CD4-positive, alpha-beta T cell treated with Interleukin-6 at 100 ng/mL for 8 hours (primary cell): ENCODE measurements around the gene FAM186B.
A peak's percentile ranks its signal among the peaks of the same experiment; 100 is the strongest.
"Not testable (repeated sequence)": the region's sequence is repeated elsewhere in the genome, so short reads cannot be mapped to it uniquely, and the experiment has no call there.

Source experiments
- DNase-seq: peaks from one replicate; pipeline ENCODE4 v3.0.0-alpha.2; 2020; ENCODE audit warnings: mixed read lengths, low spot score

FAM186B gene, protein sequence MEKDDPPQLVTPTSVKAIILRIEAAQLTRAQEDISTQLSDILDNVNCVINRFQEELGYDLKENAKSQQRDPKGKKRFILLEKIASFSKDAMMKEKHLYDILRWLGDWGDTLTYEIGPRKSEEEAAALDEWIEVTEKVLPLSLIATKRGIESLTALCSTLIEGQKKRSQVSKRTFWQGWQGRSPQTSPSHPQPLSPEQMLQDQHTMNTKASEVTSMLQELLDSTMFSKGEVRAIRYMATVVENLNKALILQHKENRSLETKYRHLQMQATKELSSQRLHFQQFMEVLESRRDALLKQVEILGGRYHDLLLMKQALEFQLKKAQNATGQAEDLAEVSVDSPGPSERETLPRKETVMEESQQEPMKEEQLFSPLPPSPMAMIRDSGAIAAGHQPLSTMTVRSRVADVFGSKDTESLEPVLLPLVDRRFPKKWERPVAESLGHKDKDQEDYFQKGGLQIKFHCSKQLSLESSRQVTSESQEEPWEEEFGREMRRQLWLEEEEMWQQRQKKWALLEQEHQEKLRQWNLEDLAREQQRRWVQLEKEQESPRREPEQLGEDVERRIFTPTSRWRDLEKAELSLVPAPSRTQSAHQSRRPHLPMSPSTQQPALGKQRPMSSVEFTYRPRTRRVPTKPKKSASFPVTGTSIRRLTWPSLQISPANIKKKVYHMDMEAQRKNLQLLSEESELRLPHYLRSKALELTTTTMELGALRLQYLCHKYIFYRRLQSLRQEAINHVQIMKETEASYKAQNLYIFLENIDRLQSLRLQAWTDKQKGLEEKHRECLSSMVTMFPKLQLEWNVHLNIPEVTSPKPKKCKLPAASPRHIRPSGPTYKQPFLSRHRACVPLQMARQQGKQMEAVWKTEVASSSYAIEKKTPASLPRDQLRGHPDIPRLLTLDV

DNA sequence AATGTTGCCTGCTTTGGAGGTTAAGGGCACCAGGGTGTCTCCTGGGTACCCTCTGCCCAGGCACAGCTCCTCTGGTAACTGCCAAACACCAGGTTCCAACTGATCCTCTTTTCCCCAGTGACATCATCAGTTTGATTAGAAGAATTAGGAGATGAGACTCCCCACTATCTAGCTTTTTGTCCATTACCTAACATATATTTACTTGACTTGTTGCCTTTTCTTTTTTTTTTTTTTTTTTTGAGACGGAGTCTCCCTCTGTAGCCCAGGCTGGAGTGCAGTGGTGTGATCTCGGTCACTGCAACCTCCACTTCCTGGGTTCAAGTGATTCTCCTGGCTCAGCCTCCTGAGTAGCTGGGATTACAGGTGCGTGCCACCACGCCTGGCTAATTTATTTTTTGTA lies at the start of gene FAM186B:
TSS of gene FAM186B (minus strand) at position 101 of the 400 bp plus-strand sequence. CDS start 162 bp downstream, outside the sequence.
- DNase-seq, result not testable (repeated sequence)

DNA sequence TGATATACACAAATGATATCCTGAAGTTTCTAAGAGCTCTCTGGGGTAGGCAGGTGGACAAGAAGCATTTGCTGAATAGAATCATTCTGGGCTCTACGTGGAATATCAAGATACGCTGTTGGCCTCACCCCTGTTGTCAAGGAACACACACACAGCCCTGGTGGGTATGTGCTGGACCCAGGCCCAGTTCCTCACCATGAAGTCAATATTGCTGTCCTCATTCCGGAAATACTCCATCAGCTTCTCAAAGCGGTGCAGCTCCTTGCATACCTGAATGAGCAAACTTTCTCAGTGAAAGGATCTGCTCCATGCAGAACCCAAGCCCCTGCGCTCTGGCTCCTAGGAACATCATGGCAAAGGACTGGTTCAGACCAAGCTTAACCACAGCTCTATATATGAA lies 49.3 kb upstream of the FAM186B start:
- DNase-seq, result no peak

DNA sequence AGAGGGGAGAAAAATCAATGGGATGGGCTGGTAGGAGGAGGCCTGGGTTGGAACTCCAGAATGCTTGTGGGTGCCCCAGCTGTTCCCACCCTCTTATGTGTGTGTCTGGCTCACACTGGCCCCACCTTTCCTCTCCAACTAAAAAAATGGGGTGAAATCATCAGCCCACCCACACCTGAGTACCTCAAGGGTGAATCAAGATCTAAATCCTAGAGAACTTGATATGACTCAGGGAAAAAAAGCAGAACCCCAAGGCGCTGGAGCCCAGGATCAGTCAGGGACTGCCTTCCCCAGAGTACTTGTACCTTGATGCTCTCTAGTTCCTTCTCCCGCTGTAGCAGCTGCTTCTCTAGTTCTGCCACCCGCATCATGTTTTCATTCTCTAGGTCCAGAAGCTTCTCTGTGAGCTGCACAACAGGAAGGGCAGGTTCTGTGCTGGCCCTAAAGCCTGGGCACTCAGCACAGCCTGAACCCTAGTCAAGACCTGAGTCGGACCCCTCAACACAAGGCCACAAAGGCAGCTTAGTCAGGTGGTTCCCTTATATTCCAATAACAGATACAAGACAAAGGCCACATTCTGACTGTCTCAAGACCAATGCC lies 47.6 kb upstream of the FAM186B start:
- DNase-seq, result no peak

DNA sequence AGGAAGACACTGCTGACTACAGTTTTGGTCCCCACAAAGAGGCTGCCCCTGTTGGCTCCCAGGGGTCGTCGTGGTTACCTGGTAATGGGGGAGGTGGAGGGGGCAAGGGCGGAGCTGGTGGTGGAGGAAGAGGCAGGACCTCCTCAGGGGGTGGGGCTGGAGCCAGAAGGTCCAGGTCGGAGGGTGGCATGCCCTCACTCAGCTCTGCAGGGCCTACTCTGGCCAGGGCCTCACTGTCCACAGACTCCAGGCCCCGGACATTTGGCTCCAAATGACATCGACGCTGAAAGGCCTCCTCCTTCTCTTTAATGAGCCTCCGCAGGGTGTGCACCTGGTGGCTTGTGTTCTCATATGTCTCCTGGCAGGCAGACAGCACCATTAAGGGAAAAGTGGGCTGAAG lies 46.4 kb upstream of the FAM186B start:
- DNase-seq, result no peak

DNA sequence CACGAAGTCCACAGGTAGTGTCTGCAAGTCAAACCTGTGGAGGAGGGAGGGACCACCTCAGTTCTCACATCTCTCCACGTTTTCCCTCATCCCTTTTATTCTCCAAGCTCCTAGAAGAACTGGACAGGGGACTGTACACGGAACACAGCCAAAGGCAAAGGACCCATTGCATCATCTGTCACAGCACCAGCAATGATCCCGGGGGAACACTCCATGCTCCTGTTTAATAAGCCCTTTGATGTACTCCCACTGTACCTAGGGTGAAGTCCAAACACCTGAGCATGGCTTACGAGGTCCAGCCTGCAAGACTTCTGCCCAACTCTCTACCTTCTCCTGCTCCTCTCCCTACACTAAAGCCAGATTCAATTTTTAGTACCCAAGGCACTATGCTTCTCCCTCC lies 44.5 kb upstream of the FAM186B start:
- no peak for DNase-seq

DNA sequence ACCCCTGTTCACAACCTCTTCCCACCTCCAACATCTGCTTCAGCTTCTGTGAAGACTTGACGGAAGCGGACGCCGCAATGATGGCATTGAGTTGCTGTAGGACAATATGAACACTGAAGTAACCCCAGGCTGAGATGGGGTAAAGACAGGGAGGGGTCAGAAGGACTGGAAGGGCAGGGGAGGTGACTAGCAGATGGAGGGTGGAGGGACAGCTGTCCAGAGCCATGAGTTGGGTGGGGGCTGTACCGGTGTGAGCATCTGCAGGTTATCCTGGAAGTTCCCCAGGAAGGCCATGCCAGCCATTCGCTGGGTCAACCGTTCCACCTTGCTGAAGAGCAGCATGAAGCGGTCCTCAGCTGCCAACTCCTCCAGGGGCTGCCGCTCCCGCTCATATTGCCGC lies 44.0 kb upstream of the FAM186B start:
- DNase-seq, result no peak

DNA sequence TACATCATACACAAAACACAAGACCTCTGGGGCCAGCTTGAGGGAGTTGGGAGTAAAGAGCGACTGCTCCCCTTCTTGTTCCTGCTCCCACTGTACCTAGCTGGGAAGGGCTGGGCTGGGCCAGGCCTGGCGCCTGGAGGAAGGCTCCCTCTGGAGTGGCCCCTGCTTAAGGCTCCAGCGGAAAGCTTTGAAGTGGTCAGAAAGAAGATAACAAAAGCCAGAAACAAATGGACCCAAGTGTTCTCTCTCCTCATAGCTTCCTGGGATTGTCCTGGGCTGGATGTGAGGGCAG lies 43.2 kb upstream of the FAM186B start:
- DNase-seq, result no peak

DNA sequence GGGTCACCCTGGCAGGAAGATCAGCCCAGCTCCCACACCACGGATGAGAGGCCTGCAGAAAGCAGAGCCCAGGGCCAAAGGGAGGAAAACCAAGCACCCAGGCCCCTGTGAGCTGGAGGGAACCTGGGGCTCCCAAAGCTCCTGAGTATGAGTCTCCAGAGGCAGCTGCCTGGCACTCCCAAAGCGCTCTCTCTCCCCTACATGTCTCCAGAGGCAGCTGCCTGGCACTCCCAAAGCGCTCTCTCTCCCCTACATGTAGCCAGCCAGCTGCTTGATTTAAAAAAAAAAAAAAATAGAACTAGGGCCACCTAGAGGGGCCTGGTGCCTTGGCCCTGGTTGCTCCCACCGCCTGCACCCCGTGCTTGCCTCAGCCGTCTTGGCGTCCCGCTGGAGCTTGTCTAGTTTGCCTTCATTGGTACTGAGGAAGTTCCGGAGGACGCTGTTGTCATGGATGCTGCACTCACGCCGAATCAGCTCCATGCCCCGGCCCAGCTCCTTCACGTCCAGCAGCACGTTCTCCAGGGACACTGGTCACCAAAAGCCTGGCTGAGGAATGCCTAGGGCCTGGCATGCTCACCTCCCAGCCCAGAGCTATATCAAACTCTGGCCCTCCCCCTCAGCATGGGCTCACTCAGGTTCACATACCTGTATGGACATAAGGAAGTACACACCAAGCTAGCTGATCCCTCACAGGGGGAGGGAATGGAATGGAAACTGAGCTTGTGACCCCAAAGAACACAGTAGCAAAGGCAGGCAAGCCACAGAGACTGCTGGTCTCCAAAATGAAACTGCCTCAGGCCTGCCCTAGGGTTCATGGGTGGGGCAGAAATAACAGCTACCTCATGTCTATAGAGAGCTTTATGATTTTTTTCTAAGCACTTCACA lies 42.6 kb upstream of the FAM186B start:
- DNase-seq, result no peak

DNA sequence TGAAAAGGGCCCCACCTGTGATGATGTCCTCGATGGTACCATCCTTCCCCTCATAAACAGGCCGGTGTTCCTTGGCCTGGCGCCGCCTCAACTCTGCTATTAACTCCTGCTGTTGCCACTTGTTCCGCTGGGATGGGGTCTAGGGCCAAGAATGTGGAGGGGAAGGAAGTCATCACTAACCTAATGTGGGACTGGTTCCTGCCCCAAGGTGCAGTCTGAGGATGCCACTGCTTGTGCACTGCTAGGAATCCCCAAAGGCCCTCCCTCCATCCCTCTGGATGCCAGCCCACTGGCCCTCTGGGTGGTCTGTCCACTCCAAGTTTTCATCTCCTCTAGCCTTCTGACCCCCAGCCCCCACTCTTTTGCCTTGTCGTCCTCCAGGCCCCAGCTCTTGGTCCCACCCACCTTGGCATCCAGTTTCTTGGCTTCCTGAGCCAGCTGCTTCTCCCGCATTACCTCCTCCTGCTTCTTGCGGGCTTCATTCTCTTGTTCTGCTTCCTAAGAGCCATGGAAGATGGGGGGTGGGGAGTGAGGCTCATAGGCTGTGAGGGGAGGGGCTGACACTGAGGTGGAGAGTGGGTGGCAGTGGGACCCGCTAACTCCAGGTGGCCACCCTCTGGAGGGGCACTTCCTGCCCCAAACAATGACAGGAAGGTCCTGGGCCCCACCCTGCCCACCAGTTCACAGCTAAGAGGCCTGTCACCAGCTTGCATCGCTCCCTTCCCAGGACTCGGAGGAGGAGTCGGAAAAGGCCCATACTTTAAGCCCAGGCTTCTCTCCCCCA lies 41.6 kb upstream of the FAM186B start:
- no peak for DNase-seq

DNA sequence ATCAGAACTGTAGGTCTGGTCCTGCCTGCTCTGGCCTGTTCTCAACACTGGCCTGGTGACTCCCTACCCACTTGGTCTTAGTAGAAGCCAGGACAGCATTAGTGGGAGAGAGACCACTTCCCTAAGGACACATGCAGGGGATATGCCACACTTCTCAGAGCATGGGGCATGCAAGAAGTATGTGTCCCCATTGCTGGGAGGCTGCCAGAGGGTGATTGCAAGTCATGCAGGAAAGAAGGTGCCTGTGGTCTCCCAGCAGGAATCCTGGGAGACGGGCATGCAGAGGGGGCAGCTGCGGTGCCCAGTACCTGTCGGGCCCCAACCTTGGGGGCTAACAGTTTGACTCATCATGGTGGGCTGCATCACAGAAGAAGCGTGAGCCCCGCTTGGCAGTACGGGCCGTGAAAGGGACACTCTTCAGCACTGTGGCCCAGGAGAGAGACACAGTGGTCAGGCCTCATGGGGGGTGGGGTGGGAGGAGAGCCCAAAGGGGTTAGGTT lies 40.9 kb upstream of the FAM186B start:
- DNase-seq, result no peak

DNA sequence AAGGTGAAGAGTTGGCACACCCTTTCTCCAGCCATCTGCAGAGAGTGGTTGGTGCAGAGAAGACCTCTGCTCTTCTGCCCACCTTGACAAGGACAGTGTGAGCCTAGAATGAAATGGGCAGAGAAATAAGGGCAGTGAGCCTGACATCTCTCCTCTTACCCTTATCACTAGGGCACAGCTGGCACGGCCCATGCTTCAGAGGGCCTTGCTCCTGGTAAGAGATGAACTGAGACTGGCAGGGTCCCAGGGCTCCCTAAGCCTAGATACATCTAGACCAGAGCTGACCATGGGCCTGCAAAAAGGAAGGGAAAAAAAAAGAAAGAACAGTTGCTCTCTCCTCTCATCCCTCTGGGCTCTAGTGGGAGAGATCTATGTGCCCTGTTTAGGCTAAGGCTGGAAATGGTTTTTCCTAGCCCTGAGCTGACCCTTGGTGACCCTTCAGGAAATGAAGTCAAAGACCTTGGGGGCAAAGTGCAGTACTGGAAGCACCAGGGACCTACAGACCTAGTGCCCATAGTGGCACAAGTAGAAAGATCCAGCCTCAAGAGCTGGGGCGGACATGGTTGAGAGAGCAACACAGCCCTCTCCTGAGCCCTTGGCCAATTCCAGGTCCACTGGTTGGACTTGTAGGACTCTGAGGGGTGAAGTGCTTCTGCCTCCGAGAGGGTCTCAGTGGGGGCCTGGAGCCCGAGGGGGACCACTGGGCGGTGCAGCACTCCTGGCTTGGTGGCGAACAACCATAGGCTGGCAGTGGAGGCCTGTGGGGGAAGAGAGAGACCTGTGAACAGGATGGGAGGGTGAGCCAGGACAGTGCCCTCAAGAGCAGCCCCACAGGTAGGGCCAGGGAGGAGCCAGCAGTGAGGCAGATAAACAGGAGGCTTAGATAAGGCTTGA lies 40.0 kb upstream of the FAM186B start:
- no peak for DNase-seq

DNA sequence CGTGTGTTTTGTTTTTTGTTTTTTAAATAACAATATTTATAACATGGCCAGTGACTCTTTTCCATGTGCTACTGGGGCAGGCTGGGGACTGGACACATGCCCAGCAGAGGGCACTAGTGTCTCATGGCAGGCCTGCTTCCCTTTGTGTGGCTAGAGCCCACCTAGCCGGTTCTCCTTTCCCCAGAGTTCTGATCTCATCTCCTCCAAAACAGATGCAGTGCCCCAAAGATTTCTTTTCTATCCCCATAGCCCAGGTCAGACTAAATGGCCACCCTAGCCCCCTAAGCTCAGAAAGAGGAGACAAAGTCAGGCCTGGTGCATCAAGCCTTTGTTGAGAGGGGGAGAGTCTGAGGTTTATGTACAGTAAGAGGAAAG lies 39.2 kb upstream of the FAM186B start:
- peak; percentile 83 for DNase-seq

DNA sequence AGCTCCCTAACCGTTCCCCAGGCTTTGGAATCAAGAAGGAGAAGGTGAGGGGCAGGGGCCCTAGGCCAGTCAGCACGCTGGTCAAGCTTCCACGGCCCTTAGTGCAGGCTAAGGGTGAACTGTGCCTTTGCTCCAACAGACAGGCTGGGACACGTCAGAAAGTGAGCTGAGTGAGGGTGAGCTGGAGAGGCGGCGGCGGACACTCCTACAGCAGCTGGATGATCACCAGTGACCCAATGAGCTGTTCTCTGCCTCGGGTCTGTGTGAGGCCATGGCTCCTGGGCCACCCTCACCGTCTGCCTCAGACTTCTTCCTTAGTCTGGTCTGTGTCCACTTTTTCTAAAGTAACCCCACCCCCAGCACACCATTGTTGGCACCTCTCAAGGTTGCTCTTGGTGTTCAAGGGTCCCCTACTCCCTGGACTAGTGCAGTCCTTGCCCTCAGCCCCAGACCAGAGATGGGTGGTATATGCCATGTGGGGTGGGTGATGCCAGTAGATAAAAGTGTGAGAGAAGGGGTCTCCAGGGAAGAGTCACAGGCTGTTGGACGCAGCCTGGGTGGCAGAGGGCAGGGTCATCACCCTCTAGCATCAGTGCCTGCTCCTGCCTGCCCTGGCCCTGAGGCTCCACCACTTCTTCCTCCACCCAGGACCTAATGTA lies 38.7 kb upstream of the FAM186B start:
- no peak for DNase-seq

DNA sequence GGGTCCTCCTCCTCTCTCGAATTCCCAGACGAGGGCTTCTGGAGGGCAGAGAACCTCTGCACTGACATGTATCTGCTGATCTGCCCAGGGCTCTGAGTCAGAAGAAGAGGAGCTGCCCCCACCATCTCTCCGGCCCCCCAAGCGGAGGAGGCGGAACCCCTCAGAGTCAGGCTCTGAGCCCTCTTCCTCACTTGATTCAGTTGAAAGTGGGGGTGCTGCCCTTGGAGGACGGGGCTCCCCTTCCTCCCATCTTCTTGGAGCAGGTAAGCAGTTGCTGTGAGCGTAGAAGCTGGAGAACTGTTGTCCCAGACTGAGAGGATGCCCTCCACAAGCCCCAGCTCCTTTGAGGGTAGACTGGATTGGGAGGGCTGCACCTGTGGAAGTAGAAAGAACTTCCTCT lies 37.7 kb upstream of the FAM186B start:
- DNase-seq, result no peak

DNA sequence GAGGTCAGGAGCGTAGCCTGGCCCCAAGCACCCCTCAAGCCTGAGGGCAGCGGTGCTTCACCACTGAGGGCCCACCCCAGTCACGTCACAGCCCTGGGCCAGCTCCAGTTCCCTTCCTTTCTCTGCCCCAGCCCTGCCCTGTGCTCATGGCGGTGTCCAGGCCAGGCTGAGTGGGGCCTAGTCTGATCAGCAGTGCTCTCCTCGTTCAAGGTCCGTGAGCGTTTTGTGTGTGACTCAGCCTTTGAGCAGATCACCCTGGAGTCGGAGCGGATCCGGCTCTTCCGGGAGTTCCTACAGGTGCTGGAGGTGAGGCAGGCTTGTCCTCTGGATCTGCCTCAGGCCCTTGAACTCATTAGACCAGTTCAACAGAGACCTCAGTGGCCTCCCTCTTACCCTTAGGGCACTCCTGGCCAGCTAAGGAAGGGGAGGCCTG lies 36.9 kb upstream of the FAM186B start:
- no peak for DNase-seq

DNA sequence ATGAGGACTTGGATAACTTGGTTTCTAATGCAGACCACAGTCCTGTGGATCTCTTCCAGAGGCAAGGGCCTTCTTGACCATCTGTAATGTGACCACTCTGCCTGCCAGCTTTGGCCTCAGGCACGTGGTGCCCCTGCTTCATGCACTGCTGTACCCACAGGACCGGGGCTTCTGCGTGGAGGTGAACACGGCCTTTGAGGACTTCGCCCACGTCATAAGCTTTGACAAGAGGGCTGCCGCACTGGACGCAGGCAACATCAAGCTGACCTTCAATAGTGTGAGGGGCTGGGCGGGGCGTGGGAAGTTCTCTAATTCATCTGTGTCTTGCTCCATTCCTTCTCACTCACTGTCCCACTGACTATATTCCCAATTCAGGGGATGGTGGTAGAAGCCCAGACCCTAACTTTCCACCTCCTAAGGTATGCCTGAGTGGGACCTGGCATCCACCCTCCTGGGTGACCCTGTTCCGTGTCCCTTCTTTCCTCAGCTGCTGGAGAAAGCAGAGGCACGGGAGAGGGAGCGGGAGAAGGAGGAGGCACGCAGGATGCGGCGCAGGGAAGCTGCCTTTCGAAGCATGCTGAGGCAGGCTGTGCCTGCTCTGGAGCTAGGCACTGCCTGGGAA lies 36.4 kb upstream of the FAM186B start:
- no peak for DNase-seq

DNA sequence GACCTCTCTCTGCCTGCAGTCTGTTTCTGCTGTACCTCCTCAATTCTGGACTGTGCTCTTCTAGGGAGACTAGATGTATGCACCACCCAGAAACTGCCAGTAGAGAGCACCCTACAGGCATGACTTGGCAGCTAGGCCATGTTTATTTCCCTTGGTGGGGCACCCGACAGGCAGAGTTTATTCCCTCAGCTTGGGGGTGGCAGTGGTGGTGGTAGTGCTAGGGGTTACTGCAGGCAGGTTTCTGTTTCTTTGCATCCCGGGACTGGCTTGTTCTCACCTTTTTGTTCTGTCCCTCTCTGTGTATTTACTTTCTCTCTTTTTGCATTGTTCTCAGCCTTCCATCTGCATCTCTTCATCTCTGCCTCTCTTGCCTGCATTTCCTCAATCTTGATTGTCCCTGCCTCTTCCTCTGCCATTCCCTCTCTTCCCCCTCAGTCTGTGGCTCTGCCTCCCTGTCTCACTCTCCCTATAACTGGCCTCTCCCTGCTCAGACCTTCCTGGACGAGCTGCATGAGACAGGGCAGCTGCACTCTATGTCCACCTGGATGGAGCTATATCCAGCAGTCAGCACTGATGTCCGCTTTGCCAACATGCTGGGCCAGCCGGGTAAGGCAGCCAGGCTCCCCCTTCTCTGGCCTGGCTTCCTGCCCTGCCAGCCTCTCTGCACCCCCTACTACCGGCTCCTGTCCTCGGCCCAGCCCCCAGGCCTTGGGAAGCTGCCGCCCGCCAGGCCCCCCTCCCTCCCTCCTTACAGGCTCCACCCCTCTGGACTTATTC lies 31.7 kb upstream of the FAM186B start:
- peak; percentile 65 for DNase-seq

DNA sequence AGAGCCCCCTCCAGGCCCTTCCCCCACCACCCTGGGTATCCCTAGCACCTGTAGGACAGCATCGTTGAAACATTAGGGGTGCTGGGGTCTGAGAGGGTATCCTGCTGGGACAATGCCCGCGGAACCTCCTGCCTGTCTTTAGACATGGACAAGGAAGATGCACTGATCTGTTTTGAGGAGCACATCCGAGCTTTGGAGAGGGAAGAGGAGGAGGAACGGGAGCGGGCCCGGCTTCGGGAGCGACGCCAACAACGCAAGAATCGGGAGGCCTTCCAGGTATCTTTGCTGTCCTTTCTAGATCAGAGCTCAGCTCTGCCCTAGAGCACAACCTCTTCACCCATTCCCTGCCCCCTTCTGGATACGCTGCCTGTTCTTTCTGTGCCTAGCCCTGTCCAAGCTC lies 31.1 kb upstream of the FAM186B start:
- DNase-seq, result no peak
